Mammary epithelial cell (primary cell): ENCODE data around the gene WNT11.

Source experiments
- EZH2 ChIP-seq: IDR thresholded peaks from 2 replicates; pipeline ENCODE4 v1.6.1; 2012; ENCODE audit warnings: low read length, inconsistent platforms, borderline replicate concordance
- TF ChIP-seq, protein P1 (sequence below), 2 donors: IDR thresholded peaks in 1 of 2; conservative IDR thresholded peaks in 1 of 2; 2 replicates each; pipeline ENCODE4 v1.5.1; 2011 to 2012; ENCODE audit warnings: inconsistent platforms in 2 of 2, low read length in 2 of 2, mild to moderate bottlenecking in 2 of 2, control low read depth in 1 of 2, low read depth in 1 of 2; ENCODE audit not compliant: insufficient read depth in 1 of 2; ENCODE audit errors: extremely low read depth in 1 of 2

- TF ChIP-seq EZH2: no peak
- TF ChIP-seq, protein P1, sequence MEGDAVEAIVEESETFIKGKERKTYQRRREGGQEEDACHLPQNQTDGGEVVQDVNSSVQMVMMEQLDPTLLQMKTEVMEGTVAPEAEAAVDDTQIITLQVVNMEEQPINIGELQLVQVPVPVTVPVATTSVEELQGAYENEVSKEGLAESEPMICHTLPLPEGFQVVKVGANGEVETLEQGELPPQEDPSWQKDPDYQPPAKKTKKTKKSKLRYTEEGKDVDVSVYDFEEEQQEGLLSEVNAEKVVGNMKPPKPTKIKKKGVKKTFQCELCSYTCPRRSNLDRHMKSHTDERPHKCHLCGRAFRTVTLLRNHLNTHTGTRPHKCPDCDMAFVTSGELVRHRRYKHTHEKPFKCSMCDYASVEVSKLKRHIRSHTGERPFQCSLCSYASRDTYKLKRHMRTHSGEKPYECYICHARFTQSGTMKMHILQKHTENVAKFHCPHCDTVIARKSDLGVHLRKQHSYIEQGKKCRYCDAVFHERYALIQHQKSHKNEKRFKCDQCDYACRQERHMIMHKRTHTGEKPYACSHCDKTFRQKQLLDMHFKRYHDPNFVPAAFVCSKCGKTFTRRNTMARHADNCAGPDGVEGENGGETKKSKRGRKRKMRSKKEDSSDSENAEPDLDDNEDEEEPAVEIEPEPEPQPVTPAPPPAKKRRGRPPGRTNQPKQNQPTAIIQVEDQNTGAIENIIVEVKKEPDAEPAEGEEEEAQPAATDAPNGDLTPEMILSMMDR (conservative IDR thresholded peaks at IDR 0.05 in 1 of 2, IDR thresholded peaks at IDR 0.05 in 1 of 2; ENCODE audit: extremely low read depth in 1 of 2, insufficient read depth in 1 of 2, low read depth in 1 of 2, low read length in 2 of 2): no peak
These were observed 20.8 kb downstream of the WNT11 start for GRCh38 chr11:76185511-76185910.
